Mesenchymal stem cell (in vitro differentiated cells and primary cell): Measurements from ENCODE around the gene HOXA6.

Source experiments
- DNase-seq: peaks from one replicate; pipeline ENCODE4 v3.0.0-alpha.2; 2013
- H2AFZ ChIP-seq: one replicate; pipeline ENCODE4 v1.6.1; 2013; ENCODE audit warnings: low read depth, mild to moderate bottlenecking, control low read depth, inconsistent platforms, low read length, moderate library complexity
- H2AK5ac ChIP-seq: 2 replicates; pipeline ENCODE4 v1.6.1; 2013; ENCODE audit warnings: low read length, moderate library complexity, mild to moderate bottlenecking, inconsistent platforms; ENCODE audit not compliant: severe bottlenecking
- H2BK120ac ChIP-seq: one replicate; pipeline ENCODE4 v1.6.1; 2013; ENCODE audit warnings: low read depth, mild to moderate bottlenecking, inconsistent platforms, low read length, moderate library complexity
- H2BK12ac ChIP-seq, 2 experiments: one replicate each; pipeline ENCODE4 v1.6.1; 2013; ENCODE audit warnings: inconsistent platforms in 2 of 2, low read length in 2 of 2, mild to moderate bottlenecking in 2 of 2, moderate library complexity in 2 of 2, control low read depth in 1 of 2
- H2BK15ac ChIP-seq: one replicate; pipeline ENCODE4 v1.6.1; 2013; ENCODE audit warnings: mild to moderate bottlenecking, low read depth, inconsistent platforms; ENCODE audit not compliant: poor library complexity, severe bottlenecking
- H2BK5ac ChIP-seq: 2 replicates; pipeline ENCODE4 v1.6.1; 2013; ENCODE audit warnings: low read depth, mild to moderate bottlenecking, low read length, control low read depth, inconsistent platforms; ENCODE audit not compliant: poor library complexity, severe bottlenecking
- H3K14ac ChIP-seq, 2 experiments: one replicate each; pipeline ENCODE4 v1.6.1; 2013; ENCODE audit warnings: inconsistent platforms in 2 of 2, low read length in 2 of 2, control low read depth in 1 of 2, mild to moderate bottlenecking in 1 of 2, moderate library complexity in 1 of 2
- H3K18ac ChIP-seq, 2 experiments: one replicate each; pipeline ENCODE4 v1.6.1; 2013; ENCODE audit warnings: inconsistent platforms in 2 of 2, low read length in 2 of 2, control low read depth in 1 of 2, low read depth in 1 of 2, mild to moderate bottlenecking in 1 of 2
- H3K23ac ChIP-seq, 2 experiments: one replicate each; pipeline ENCODE4 v1.6.1; 2013; ENCODE audit warnings: inconsistent platforms in 2 of 2, low read length in 2 of 2, mild to moderate bottlenecking in 2 of 2, moderate library complexity in 2 of 2, control low read depth in 1 of 2
- H3K27ac ChIP-seq: 2 replicates; pipeline ENCODE4 v1.5.1; 2013; ENCODE audit warnings: mild to moderate bottlenecking, moderate library complexity, low read length, control low read depth, inconsistent platforms; ENCODE audit not compliant: poor library complexity, severe bottlenecking
- H3K27me3 ChIP-seq, 2 experiments: 2 replicates each; pipeline versions ENCODE4 v1.6.1 to v1.7.0; 2013; ENCODE audit warnings: low read length in 2 of 2, mild to moderate bottlenecking in 2 of 2, moderate library complexity in 2 of 2, control low read depth in 1 of 2, inconsistent platforms in 1 of 2; ENCODE audit not compliant: control insufficient read depth in 1 of 2, insufficient read depth in 1 of 2
- H3K36me3 ChIP-seq, 2 experiments: 2 replicates each; pipeline versions ENCODE4 v1.6.1 to v1.7.0; 2013; ENCODE audit warnings: low read length in 2 of 2, control low read depth in 1 of 2, inconsistent platforms in 1 of 2, low read depth in 1 of 2, mild to moderate bottlenecking in 1 of 2; ENCODE audit not compliant: insufficient read depth in 2 of 2, control insufficient read depth in 1 of 2
- H3K4ac ChIP-seq, 2 experiments: one replicate each; pipeline ENCODE4 v1.6.1; 2013; ENCODE audit warnings: inconsistent platforms in 2 of 2, low read length in 2 of 2, mild to moderate bottlenecking in 2 of 2, moderate library complexity in 2 of 2, control low read depth in 1 of 2, low read depth in 1 of 2
- H3K4me1 ChIP-seq: 2 replicates; pipeline ENCODE4 v1.6.1; 2013; ENCODE audit warnings: low read depth, low read length, control low read depth; ENCODE audit not compliant: control insufficient read depth, insufficient read depth
- H3K4me2 ChIP-seq: 2 replicates; pipeline ENCODE4 v1.6.1; 2013; ENCODE audit warnings: low read length, mild to moderate bottlenecking, inconsistent platforms; ENCODE audit not compliant: poor library complexity, severe bottlenecking
- H3K4me3 ChIP-seq, 2 experiments: 2 replicates each; pipeline versions ENCODE4 v1.5.1 to v1.7.0; 2013; ENCODE audit warnings: low read length in 2 of 2, mild to moderate bottlenecking in 2 of 2, control low read depth in 1 of 2, low read depth in 1 of 2; ENCODE audit not compliant: insufficient read depth in 1 of 2
- H3K79me1 ChIP-seq: replicated peaks from 2 replicates; pipeline ENCODE4 v1.6.1; 2013; ENCODE audit warnings: mild to moderate bottlenecking, control low read depth, low read length, inconsistent platforms; ENCODE audit not compliant: poor library complexity, severe bottlenecking
- H3K9ac ChIP-seq: 2 replicates; pipeline ENCODE4 v1.7.0; 2013; ENCODE audit warnings: mild to moderate bottlenecking, low read length, moderate library complexity
- H3K9me3 ChIP-seq: 2 replicates; pipeline ENCODE4 v1.7.0; 2013; ENCODE audit warnings: mild to moderate bottlenecking, low read length; ENCODE audit not compliant: control insufficient read depth
- H4K8ac ChIP-seq: one replicate; pipeline ENCODE4 v1.6.1; 2013; ENCODE audit warnings: inconsistent platforms, mild to moderate bottlenecking, low read length, moderate library complexity
- H4K91ac ChIP-seq: one replicate; pipeline ENCODE4 v1.6.1; 2013; ENCODE audit warnings: mild to moderate bottlenecking, low read length, inconsistent platforms
- WGBS: methylation state at CpG from one replicate; pipeline ENCODE4 v1.1.7; 2013; ENCODE audit warnings: mixed read lengths; 5-methylcytosine and 5-hydroxymethylcytosine counted together

The HOXA6 gene

DNA sequence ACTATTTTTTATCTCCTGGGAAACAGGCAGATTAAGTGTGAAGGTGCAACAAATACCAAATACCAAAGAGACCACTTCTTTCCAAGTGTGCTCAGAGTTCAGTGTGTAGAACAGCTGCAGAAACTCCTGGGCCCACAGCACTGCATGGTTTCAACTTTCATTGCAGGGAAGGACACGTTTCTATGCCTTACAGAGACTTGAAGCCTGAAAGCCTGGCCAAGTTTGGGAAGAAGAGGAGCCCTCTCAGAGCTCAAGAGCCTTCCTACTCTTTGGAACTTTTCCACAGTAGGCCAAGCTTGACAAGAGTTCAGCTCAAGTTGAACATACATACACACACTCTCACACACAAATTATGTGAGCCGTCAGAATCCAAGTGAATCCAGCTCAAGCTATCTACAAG, 19.5 kb downstream of the HOXA6 start:
- peaks cover 7 to 28% of the 10 kb centered on the region in 2 experiments for H3K36me3 ChIP-seq
- no peaks in the 10 kb centered on the region for H3K9me3 ChIP-seq
- H3K27me3 ChIP-seq = no peaks in the 10 kb centered on the region
- no peak overlapping the region for H3K4me3 ChIP-seq
- no peak overlapping the region for H2BK15ac ChIP-seq
- H3K18ac ChIP-seq = no peak overlapping the region
- H4K91ac ChIP-seq = no peak overlapping the region
- H3K4me2 ChIP-seq = no peak overlapping the region
- no peak overlapping the region for H2AFZ ChIP-seq
- H3K9ac ChIP-seq = no peak overlapping the region
- H3K79me1 ChIP-seq = no peaks in the 10 kb centered on the region
- DNase-seq = no peak
- no peak overlapping the region for H4K8ac ChIP-seq
- no peak overlapping the region for H2BK12ac ChIP-seq
- H3K27ac ChIP-seq = no peak overlapping the region
- H2BK5ac ChIP-seq = no peak overlapping the region
- no peak overlapping the region for H3K14ac ChIP-seq
- H2BK120ac ChIP-seq = no peak overlapping the region
- H3K4me1 ChIP-seq = peaks cover 21% of the 10 kb centered on the region
- H3K4ac ChIP-seq = no peak overlapping the region
- peak overlapping the region; percentile 6 for H2AK5ac ChIP-seq
- H3K23ac ChIP-seq = no peak overlapping the region
- WGBS = 27% methylated on average over 2 of the region's 2 CpGs

DNA sequence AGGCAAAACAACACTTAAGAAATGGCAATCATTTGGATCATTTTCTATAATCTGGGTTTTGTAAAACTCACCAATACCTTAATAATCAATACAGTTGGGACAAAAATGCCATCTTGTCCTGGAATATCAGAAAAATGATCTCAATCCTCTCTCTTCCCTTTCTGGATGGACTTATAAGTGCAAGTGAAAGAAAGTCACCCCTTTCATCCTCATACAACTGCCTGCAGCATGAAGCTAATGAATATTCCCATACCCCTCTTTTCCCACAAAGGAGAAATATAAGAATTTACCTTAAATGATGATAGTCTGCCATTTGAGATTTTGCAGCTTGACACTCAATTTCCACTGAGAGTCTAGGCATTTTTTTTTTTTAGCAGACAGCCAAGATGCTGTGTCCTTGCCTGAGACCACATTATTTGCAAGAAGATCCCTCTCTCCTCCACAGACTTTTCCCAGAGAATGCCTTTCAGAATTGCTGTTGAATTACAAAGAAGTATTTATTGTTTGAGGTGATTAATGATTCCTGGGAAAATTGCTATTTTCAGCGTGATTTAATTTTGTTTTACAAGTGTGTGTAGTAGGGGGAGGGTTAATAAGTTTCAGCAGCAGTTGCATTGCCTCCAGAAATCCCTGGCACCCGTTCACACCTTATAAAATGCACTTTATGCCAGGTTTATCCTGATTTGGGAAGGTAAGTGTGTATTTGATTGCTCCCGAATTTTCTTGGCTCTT, 20.8 kb downstream of the HOXA6 start:
- H3K27me3 ChIP-seq = no peaks in the 10 kb centered on the region
- no peak overlapping the region for H3K27ac ChIP-seq
- H3K4me3 ChIP-seq = no peak overlapping the region
- H3K4me2 ChIP-seq = no peak overlapping the region
- H2BK5ac ChIP-seq = no peak overlapping the region
- H3K14ac ChIP-seq = no peak overlapping the region
- H4K91ac ChIP-seq = no peak overlapping the region
- peak overlapping the region; percentile 9 for H3K9ac ChIP-seq
- WGBS = 5% methylated on average over 1 of the region's 3 CpGs
- no peaks in the 10 kb centered on the region for H3K9me3 ChIP-seq
- no peak overlapping the region for H3K23ac ChIP-seq
- H3K18ac ChIP-seq = no peak overlapping the region
- no peak for DNase-seq
- no peak overlapping the region for H2BK12ac ChIP-seq
- no peak overlapping the region for H2BK120ac ChIP-seq
- no peak overlapping the region for H4K8ac ChIP-seq
- H2AFZ ChIP-seq = no peak overlapping the region
- H3K79me1 ChIP-seq = no peaks in the 10 kb centered on the region
- H3K36me3 ChIP-seq = peaks cover 10 to 41% of the 10 kb centered on the region in 2 experiments
- H3K4me1 ChIP-seq = peaks cover 21% of the 10 kb centered on the region
- no peak overlapping the region for H2AK5ac ChIP-seq
- no peak overlapping the region for H3K4ac ChIP-seq
- H2BK15ac ChIP-seq = no peak overlapping the region

DNA sequence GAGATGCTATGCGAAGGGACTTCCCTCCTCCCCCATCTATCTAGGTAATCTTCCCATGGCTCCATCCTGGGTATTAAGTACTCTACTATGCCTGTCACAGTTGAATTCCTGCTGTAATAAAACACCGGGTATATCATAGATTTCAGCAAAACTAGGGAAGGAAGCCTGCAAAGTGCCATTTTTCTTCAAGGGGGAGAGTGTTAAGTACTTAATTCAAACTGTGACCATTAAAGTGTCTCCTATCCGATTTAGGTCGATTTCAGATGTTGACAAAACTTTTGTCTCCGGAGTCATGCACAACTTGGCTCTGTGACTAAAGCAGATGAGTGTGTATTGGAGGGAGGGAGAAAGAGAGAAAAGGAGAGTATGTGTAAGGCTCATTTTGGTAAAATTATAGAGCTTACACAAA, 21.6 kb downstream of the HOXA6 start:
- no peak overlapping the region for H2BK120ac ChIP-seq
- peaks cover 10 to 46% of the 10 kb centered on the region in 2 experiments for H3K36me3 ChIP-seq
- H3K23ac ChIP-seq = no peak overlapping the region
- H2AFZ ChIP-seq = no peak overlapping the region
- no peak overlapping the region for H3K4me2 ChIP-seq
- H4K91ac ChIP-seq = no peak overlapping the region
- 27% methylated on average over 4 of the region's 5 CpGs for WGBS
- DNase-seq = no peak
- H3K4ac ChIP-seq = no peak overlapping the region
- H3K79me1 ChIP-seq = no peaks in the 10 kb centered on the region
- H3K9me3 ChIP-seq = no peaks in the 10 kb centered on the region
- H3K27ac ChIP-seq = peak overlapping the region; percentile 0
- H2BK15ac ChIP-seq = no peak overlapping the region
- no peak overlapping the region for H2BK12ac ChIP-seq
- H3K4me1 ChIP-seq = peaks cover 20% of the 10 kb centered on the region
- H3K27me3 ChIP-seq = no peaks in the 10 kb centered on the region
- H2BK5ac ChIP-seq = no peak overlapping the region
- no peak overlapping the region for H2AK5ac ChIP-seq
- H3K9ac ChIP-seq = peak overlapping the region; percentile 9
- H4K8ac ChIP-seq = no peak overlapping the region
- H3K18ac ChIP-seq = no peak overlapping the region
- H3K14ac ChIP-seq = no peak overlapping the region
- no peak overlapping the region for H3K4me3 ChIP-seq

GRCh38 chr7:27124902-27125689, 22.5 kb downstream of the HOXA6 start:
- no peak overlapping the region for H3K18ac ChIP-seq
- no peaks in the 10 kb centered on the region for H3K79me1 ChIP-seq
- no peak overlapping the region for H4K91ac ChIP-seq
- H3K4me1 ChIP-seq = peaks cover 18% of the 10 kb centered on the region
- no peak overlapping the region for H2AFZ ChIP-seq
- H2BK12ac ChIP-seq = no peak overlapping the region
- 72% methylated on average over 7 of the region's 8 CpGs for WGBS
- H2BK5ac ChIP-seq = peak overlapping the region; percentile 19
- H3K23ac ChIP-seq = no peak overlapping the region
- H3K27me3 ChIP-seq = no peaks in the 10 kb centered on the region
- H2BK15ac ChIP-seq = no peak overlapping the region
- no peak overlapping the region for H3K14ac ChIP-seq
- no peak overlapping the region for H4K8ac ChIP-seq
- peak overlapping the region; percentile 99 for H3K27ac ChIP-seq
- H3K9me3 ChIP-seq = no peaks in the 10 kb centered on the region
- no peak overlapping the region for H3K9ac ChIP-seq
- H3K4ac ChIP-seq = no peak overlapping the region
- H3K36me3 ChIP-seq = peaks cover 10 to 46% of the 10 kb centered on the region in 2 experiments
- DNase-seq = no peak
- H3K4me2 ChIP-seq = peak overlapping the region; percentile 86
- no peak overlapping the region for H3K4me3 ChIP-seq
- H2AK5ac ChIP-seq = peak overlapping the region; percentile 31
- H2BK120ac ChIP-seq = no peak overlapping the region
